Measurements from ENCODE around the gene TTYH1. TPM values are rescaled to one million over a fixed set of nuclear protein-coding genes. Genes with fewer than 3 reads are reported as not detected.

The TTYH1 gene
- total RNA-seq, 1 donor = not detected

DNA sequence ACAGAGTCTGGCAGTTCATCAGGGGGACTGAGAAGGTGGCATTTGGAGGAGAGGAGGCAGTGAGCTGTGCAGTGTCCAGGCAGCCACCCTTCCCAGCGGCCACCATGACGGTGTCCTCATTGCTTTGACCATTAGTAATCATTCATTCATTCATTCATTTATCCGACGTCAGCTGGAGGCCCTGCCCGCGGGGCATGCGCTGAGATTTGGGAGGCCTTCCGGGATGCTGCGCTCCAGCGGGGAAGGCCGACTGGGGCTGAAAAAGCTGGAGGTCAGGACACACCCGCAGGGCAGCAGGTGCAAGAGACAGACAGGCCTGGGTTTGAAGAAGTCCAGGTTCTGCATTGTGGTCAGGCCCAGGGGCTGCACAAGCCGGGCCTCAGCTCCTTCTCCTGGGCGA lies 8.9 kb downstream of the TTYH1 start:
- H3K27ac ChIP-seq (ENCODE audit: low read depth, low read length) = no peak overlapping the region
- H4K20me1 ChIP-seq (ENCODE audit: insufficient read depth, low read length) = no peaks in the 10 kb centered on the region
- no peak overlapping the region for H3K4me3 ChIP-seq (ENCODE audit: insufficient read depth, low read length)
- H3K79me2 ChIP-seq (ENCODE audit: insufficient read depth, low read length) = no peaks in the 10 kb centered on the region
- no peak overlapping the region for H3K4me2 ChIP-seq (ENCODE audit: insufficient read depth, low read length)
- H3K4me1 ChIP-seq (ENCODE audit: insufficient read depth, low read length) = no peaks in the 10 kb centered on the region
- H2AFZ ChIP-seq (ENCODE audit: low read length) = no peak overlapping the region
- peaks cover 16% of the 10 kb centered on the region for H3K27me3 ChIP-seq (ENCODE audit: insufficient read depth, low read length)
- TF ChIP-seq, protein P1, sequence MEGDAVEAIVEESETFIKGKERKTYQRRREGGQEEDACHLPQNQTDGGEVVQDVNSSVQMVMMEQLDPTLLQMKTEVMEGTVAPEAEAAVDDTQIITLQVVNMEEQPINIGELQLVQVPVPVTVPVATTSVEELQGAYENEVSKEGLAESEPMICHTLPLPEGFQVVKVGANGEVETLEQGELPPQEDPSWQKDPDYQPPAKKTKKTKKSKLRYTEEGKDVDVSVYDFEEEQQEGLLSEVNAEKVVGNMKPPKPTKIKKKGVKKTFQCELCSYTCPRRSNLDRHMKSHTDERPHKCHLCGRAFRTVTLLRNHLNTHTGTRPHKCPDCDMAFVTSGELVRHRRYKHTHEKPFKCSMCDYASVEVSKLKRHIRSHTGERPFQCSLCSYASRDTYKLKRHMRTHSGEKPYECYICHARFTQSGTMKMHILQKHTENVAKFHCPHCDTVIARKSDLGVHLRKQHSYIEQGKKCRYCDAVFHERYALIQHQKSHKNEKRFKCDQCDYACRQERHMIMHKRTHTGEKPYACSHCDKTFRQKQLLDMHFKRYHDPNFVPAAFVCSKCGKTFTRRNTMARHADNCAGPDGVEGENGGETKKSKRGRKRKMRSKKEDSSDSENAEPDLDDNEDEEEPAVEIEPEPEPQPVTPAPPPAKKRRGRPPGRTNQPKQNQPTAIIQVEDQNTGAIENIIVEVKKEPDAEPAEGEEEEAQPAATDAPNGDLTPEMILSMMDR (IDR thresholded peaks at IDR 0.05; ENCODE audit: extremely low read depth, low read depth, low read length) = no peak
- no peaks in the 10 kb centered on the region for H3K9me3 ChIP-seq (ENCODE audit: low read depth, low read length)
- no peaks in the 10 kb centered on the region for H3K36me3 ChIP-seq (ENCODE audit: insufficient read depth, low read length)
- DNase-seq (ENCODE audit: insufficient read length, low spot score, missing footprints) = peak; percentile 83

DNA sequence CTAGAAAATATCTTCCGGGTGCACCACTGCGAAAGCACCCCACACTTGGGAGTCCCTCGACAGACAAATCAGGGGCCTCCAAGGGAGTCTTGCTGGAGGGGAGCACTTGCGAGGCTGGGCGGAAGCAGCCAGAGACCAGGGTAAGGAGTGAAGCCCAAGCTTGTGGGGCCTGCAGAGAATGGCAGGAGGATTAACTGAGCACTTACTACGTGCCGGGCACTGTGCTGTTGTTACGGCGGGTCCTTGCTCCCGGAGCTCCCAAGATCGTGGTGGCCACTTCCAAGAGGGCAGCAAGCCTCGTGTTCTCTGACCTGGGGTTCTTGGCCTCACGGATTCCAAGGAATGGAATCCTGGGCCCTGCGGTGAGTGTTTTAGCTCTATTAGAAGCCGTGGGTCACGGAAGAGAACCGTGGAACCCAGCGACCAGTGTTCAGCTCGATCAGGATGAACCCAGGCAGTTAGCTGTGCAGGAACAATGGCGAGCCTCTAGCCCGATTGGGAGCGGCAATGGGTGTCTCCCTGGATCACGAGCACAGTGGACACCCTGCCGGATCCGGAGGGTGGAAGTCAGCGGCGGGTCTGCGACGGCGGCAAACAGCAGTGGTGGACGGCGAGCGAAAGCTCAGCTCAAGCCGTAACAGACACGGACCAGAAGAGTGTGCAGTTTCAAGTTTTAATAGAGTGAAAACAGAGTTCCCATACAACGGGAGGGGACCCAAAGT lies 9.6 kb downstream of the TTYH1 start:
- no peaks in the 10 kb centered on the region for H3K36me3 ChIP-seq (ENCODE audit: insufficient read depth, low read length)
- H3K4me3 ChIP-seq (ENCODE audit: insufficient read depth, low read length) = no peak overlapping the region
- H3K79me2 ChIP-seq (ENCODE audit: insufficient read depth, low read length) = no peaks in the 10 kb centered on the region
- no peak overlapping the region for H3K27ac ChIP-seq (ENCODE audit: low read depth, low read length)
- H3K4me1 ChIP-seq (ENCODE audit: insufficient read depth, low read length) = no peaks in the 10 kb centered on the region
- DNase-seq (ENCODE audit: insufficient read length, low spot score, missing footprints) = peak; percentile 84
- H3K9me3 ChIP-seq (ENCODE audit: low read depth, low read length) = no peaks in the 10 kb centered on the region
- no peak overlapping the region for H3K4me2 ChIP-seq (ENCODE audit: insufficient read depth, low read length)
- H3K27me3 ChIP-seq (ENCODE audit: insufficient read depth, low read length) = peaks cover 17% of the 10 kb centered on the region
- H4K20me1 ChIP-seq (ENCODE audit: insufficient read depth, low read length) = no peaks in the 10 kb centered on the region
- H2AFZ ChIP-seq (ENCODE audit: low read length) = no peak overlapping the region
- TF ChIP-seq, protein P1 (IDR thresholded peaks at IDR 0.05; ENCODE audit: extremely low read depth, low read depth, low read length) = no peak

DNA sequence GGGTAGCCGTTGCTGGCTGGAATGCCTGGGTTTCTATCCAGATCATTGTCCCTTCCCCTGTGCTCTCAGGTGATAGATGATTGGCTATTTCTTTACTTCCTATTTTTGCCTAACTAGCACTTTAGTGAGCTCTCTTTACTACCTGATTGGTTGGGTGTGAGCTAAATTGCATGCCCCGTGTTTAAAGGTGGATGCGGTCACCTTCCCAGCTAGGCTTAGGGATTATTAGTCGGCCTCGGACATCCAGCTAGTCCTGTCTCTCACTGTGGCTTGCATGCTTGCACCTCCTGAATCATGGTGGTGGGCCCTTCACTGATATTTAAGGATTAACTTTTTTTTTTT lies 10.1 kb downstream of the TTYH1 start:
- Histone ChIP-seq H3K27me3 (ENCODE audit: insufficient read depth, low read length) (peaks cover 16% of the 10 kb centered on the region), H3K79me2 (ENCODE audit: insufficient read depth, low read length) (no peaks in the 10 kb centered on the region), H3K4me1 (ENCODE audit: insufficient read depth, low read length) (no peaks in the 10 kb centered on the region), H3K27ac (ENCODE audit: low read depth, low read length) (no peak overlapping the region), H2AFZ (ENCODE audit: low read length) (no peak overlapping the region), H3K4me3 (ENCODE audit: insufficient read depth, low read length) (no peak overlapping the region), H3K9me3 (ENCODE audit: low read depth, low read length) (no peaks in the 10 kb centered on the region), H4K20me1 (ENCODE audit: insufficient read depth, low read length) (no peaks in the 10 kb centered on the region), H3K36me3 (ENCODE audit: insufficient read depth, low read length) (no peaks in the 10 kb centered on the region), H3K4me2 (ENCODE audit: insufficient read depth, low read length) (no peak overlapping the region)
- peak; percentile 8 for DNase-seq (ENCODE audit: insufficient read length, low spot score, missing footprints)
- TF ChIP-seq, protein P1 (IDR thresholded peaks at IDR 0.05; ENCODE audit: extremely low read depth, low read depth, low read length) = no peak

- TF ChIP-seq, protein P1 (IDR thresholded peaks at IDR 0.05; ENCODE audit: extremely low read depth, low read depth, low read length) = no peak
- H2AFZ ChIP-seq (ENCODE audit: low read length) = no peak overlapping the region
- peaks cover 14% of the 10 kb centered on the region for H3K27me3 ChIP-seq (ENCODE audit: insufficient read depth, low read length)
- no peak overlapping the region for H3K4me2 ChIP-seq (ENCODE audit: insufficient read depth, low read length)
- no peak overlapping the region for H3K27ac ChIP-seq (ENCODE audit: low read depth, low read length)
- no peak overlapping the region for H3K4me3 ChIP-seq (ENCODE audit: insufficient read depth, low read length)
- no peaks in the 10 kb centered on the region for H4K20me1 ChIP-seq (ENCODE audit: insufficient read depth, low read length)
- no peaks in the 10 kb centered on the region for H3K79me2 ChIP-seq (ENCODE audit: insufficient read depth, low read length)
- H3K9me3 ChIP-seq (ENCODE audit: low read depth, low read length) = no peaks in the 10 kb centered on the region
- peak; percentile 85 for DNase-seq (ENCODE audit: insufficient read length, low spot score, missing footprints)
- no peaks in the 10 kb centered on the region for H3K36me3 ChIP-seq (ENCODE audit: insufficient read depth, low read length)
- H3K4me1 ChIP-seq (ENCODE audit: insufficient read depth, low read length) = no peaks in the 10 kb centered on the region
Measured at GRCh38 chr19:54426291-54426931, 11.1 kb downstream of the TTYH1 start.
